ENCODE data around the gene SGPP2. TPM values are rescaled to one million over a fixed set of nuclear protein-coding genes. Genes with fewer than 3 reads are reported as not detected.

The SGPP2 gene
- total and polyA plus RNA-seq, 2 donors (not counting 3 experiments of a cell fraction or from before 2014, with no cell fraction given) = not detected

- Histone ChIP-seq H3K9me1 (replicated peaks; ENCODE audit: control insufficient read depth, extremely low read depth, insufficient read depth, low read length) (no peaks in the 10 kb centered on the region), H3K4me1 (ENCODE audit: control insufficient read depth, extremely low read depth, insufficient read depth, low read length) (no peaks in the 10 kb centered on the region), H3K4me2 (ENCODE audit: insufficient read depth, low read length) (no peak overlapping the region), H3K27me3 (ENCODE audit: control insufficient read depth in 2 of 2, insufficient read depth in 2 of 2, low read length in 2 of 2) (no peaks in the 10 kb centered on the region), H2AFZ (ENCODE audit: low read depth, low read length) (no peak overlapping the region), H3K27ac (ENCODE audit: insufficient read depth, low read depth, low read length) (no peak overlapping the region), H3K9me3 (replicated peaks; ENCODE audit: control insufficient read depth, insufficient read depth, low read length) (no peaks in the 10 kb centered on the region), H3K79me2 (ENCODE audit: control insufficient read depth, insufficient read depth, low read length) (no peaks in the 10 kb centered on the region), H3K36me3 (ENCODE audit: control insufficient read depth in 2 of 2, extremely low read depth in 1 of 2, insufficient read depth in 2 of 2, low read length in 2 of 2) (no peaks in the 10 kb centered on the region), H3K4me3 (replicated peaks in 1 of 3; ENCODE audit: insufficient read depth in 1 of 3, low read depth in 1 of 3, low read length in 3 of 3) (no peak overlapping the region), H3K9ac (replicated peaks; ENCODE audit: extremely low read depth, insufficient read depth, low read length) (no peak overlapping the region), H4K20me1 (replicated peaks; ENCODE audit: control insufficient read depth, extremely low read depth, insufficient read depth, low read length) (no peaks in the 10 kb centered on the region)
- no peak for DNase-seq (ENCODE audit: low read depth, low spot score)
- BruUV-seq (replicated peaks) = no TSS peak
- ChIA-PET POLR2A (no interaction called here), CTCF (no interaction called here)
- intact Hi-C loops (cut with micrococcal nuclease) (no loop called here), dilution Hi-C loops (cut with MboI; ENCODE audit: extremely low pct_ligation_motif_present, low sequenced_read_pairs) (no loop called here)
- FAIRE-seq = no peak
- TF ChIP-seq GATA2 (IDR thresholded peaks at IDR 0.05; ENCODE audit: insufficient read depth, insufficient read length, low read depth, low read length) (no peak), MAX (IDR thresholded peaks at IDR 0.05; ENCODE audit: insufficient read depth, insufficient read length) (no peak), POLR2AphosphoS5 (IDR thresholded peaks at IDR 0.05; ENCODE audit: insufficient read depth, low read depth, low read length) (no peak), POLR2A (IDR thresholded peaks at IDR 0.05; ENCODE audit: low read depth, low read length) (no peak), EZH2 (IDR thresholded peaks at IDR 0.05; ENCODE audit: borderline replicate concordance, low read depth, low read length, severe bottlenecking) (no peak), JUN (IDR thresholded peaks at IDR 0.05; ENCODE audit: borderline replicate concordance, insufficient read depth, insufficient read length, low read depth) (no peak), FOS (IDR thresholded peaks at IDR 0.05; ENCODE audit: borderline replicate concordance, insufficient read depth, low read length) (no peak), MYC (IDR thresholded peaks at IDR 0.05; ENCODE audit: low read depth, low read length) (no peak)
- TF ChIP-seq, protein P1, sequence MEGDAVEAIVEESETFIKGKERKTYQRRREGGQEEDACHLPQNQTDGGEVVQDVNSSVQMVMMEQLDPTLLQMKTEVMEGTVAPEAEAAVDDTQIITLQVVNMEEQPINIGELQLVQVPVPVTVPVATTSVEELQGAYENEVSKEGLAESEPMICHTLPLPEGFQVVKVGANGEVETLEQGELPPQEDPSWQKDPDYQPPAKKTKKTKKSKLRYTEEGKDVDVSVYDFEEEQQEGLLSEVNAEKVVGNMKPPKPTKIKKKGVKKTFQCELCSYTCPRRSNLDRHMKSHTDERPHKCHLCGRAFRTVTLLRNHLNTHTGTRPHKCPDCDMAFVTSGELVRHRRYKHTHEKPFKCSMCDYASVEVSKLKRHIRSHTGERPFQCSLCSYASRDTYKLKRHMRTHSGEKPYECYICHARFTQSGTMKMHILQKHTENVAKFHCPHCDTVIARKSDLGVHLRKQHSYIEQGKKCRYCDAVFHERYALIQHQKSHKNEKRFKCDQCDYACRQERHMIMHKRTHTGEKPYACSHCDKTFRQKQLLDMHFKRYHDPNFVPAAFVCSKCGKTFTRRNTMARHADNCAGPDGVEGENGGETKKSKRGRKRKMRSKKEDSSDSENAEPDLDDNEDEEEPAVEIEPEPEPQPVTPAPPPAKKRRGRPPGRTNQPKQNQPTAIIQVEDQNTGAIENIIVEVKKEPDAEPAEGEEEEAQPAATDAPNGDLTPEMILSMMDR (IDR thresholded peaks at IDR 0.05; ENCODE audit: extremely low read depth in 1 of 2, insufficient read depth in 1 of 2, low read depth in 1 of 2, low read length in 2 of 2) = no peak
Measured at GRCh38 chr2:222442665-222443064, 18.3 kb downstream of the SGPP2 start.
